T-helper 2 cell treated with Interferon-gamma antibody and Interleukin-4, amounts not matched to agents 5 μg/mL and 100 μg/mL, for 36 hours (primary cell): ENCODE results near the gene PTK6.
"Not testable (repeated sequence)": the region's sequence is repeated elsewhere in the genome, so short reads cannot be mapped to it uniquely, and the experiment has no call there.

ENCODE experiments used
- DNase-seq: peaks from one replicate; pipeline ENCODE4 v3.0.0; 2021; ENCODE audit warnings: low spot score
- H3K27ac Mint-ChIP-seq: one replicate; pipeline ENCODE4 v1.8.0; 2021; ENCODE audit warnings: mild to moderate bottlenecking, mixed read lengths
- H3K27me3 Mint-ChIP-seq: one replicate; pipeline ENCODE4 v1.8.0; 2021; ENCODE audit warnings: low read depth, mixed read lengths
- H3K36me3 Mint-ChIP-seq: one replicate; pipeline ENCODE4 v1.8.0; 2021; ENCODE audit warnings: low read depth, mixed read lengths
- H3K4me1 Mint-ChIP-seq: one replicate; pipeline ENCODE4 v1.8.0; 2021; ENCODE audit warnings: low read depth, mixed read lengths
- H3K4me3 Mint-ChIP-seq: one replicate; pipeline ENCODE4 v1.8.0; 2022; ENCODE audit warnings: mild to moderate bottlenecking, moderate library complexity, mixed read lengths
- H3K9me3 Mint-ChIP-seq: one replicate; pipeline ENCODE4 v1.8.0; 2021; ENCODE audit warnings: mixed read lengths

PTK6 gene

DNA sequence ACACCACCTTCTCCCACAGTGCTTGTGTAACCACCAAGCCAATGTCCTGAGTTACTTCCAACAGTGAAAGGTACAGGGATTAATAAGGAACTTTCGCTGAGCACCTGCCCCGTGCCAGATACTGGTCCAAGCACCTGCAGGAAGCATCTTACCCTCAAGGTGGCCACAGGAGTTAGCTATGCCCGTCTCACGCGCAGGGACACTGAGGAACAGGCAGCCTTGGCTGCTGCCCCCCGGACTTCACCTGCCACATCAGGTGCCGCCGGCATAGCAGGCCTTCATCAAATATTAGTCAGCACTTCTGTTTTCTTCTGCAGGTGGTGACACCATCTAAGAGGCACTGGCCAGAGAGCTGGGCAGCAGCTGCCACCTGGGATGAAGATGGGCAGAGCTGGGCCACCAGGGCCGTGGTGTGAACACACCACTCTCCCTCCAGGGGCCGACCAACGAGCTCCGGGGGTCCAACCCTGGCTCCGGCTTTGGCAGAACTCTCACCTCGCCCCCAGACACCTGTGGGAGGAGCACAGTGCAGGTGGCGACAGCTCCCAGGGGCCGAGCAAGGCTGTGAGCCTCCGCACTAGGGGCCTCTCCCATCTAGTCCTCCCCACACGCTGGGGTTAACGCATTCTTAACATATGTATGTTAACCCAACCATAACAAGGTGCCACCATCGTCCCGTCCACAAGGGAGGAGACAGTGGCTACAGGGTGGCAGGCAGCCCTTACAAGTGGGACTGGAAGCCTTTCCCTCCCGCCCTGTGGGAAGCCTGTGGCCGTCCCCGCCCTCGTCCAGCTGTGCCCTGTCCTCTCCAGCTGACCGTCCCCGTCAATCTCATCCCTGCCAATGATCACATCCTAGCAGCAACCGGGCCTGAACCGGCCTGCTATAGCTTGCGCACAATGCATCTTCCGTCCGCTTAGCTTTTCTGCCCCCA lies 19.5 kb downstream of the PTK6 start:
- Mint-ChIP-seq H3K27ac (no peak overlapping the region), H3K36me3 (peaks cover 9% of the 10 kb centered on the region), H3K4me1 (peaks cover 5% of the 10 kb centered on the region), H3K4me3 (peak overlapping the region; percentile 48), H3K9me3 (peaks cover 4% of the 10 kb centered on the region), H3K27me3 (peaks cover 18% of the 10 kb centered on the region)
- DNase-seq = no peak

DNA sequence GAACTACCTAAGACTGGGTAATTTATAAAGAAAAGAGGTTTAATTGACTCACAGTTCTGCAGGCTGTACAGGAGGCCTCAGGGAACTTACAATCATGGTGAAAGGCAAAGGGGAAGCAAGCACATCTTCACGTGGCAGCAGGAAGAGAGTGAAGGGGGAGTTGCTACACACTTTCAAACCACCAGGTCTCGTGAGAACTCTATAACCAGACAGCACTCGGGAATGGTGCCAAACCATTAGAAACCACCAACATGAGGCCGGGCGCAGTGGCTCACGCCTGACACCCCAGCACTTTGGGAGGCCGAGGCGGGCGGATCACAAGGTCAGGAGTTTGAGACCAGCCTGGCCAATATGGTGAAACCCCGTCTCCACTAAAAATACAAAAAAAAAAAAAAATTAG lies 22.7 kb downstream of the PTK6 start:
- not testable (repeated sequence) for H3K36me3 Mint-ChIP-seq, H3K27ac Mint-ChIP-seq

DNA sequence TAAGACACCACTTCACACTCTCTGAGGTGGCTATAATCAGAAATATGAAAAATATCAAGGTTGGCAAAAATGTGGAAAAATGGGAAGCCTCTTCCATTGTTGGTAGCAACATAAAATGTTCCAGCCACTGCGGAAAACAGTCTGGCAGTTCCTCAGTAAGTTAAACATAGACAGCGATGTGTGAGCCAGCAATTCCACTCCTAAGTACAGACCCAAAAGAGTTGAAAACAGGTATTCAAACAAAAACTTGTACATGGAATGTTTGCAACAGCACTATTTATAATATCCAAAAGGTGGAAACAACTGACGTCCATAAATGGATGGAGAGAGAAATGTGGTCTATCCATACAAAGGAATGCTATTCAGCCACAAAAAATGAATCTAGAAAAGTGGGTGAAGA lies 24.0 kb downstream of the PTK6 start:
- H3K4me1 Mint-ChIP-seq = peaks cover under 1% of the 10 kb centered on the region
- H3K36me3 Mint-ChIP-seq = no peaks in the 10 kb centered on the region
- peaks cover 4% of the 10 kb centered on the region for H3K9me3 Mint-ChIP-seq
- peaks cover 40% of the 10 kb centered on the region for H3K27me3 Mint-ChIP-seq
- DNase-seq = no peak
- no peak overlapping the region for H3K4me3 Mint-ChIP-seq
- H3K27ac Mint-ChIP-seq = no peak overlapping the region

More for the DNA sequence above, 22.7 kb downstream of the PTK6 start:
- H3K4me1 Mint-ChIP-seq, DNase-seq, H3K4me3 Mint-ChIP-seq, H3K9me3 Mint-ChIP-seq: not testable (repeated sequence)
- peaks cover 33% of the 10 kb centered on the region for H3K27me3 Mint-ChIP-seq

DNA sequence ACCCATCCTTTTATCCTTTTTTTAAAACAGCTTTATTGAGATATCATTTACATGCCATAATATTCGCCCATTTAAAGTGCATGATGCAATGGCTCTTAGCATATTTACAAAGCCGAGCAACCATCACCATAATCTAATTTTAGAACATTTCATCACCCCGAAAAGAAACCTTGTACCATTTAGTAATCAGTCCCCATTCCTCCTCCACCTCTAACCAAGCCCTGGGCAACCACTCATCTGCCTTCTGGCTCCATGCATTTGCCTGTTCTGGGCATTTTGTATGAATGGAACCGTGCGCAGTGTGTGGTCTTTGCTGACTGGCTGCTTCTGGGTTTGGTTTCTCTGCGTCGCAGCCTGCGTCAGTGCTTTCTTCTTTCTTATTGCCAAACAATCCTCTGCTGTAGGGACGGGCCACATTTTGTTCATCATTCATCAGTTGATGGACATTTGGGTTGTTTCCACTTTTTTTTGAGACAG lies 28.1 kb downstream of the PTK6 start:
- H3K4me3 Mint-ChIP-seq = no peak overlapping the region
- no peak for DNase-seq
- H3K27ac Mint-ChIP-seq = no peak overlapping the region
- peaks cover 4% of the 10 kb centered on the region for H3K4me1 Mint-ChIP-seq
- no peaks in the 10 kb centered on the region for H3K36me3 Mint-ChIP-seq
- H3K27me3 Mint-ChIP-seq = peaks cover 37% of the 10 kb centered on the region
- H3K9me3 Mint-ChIP-seq = peaks cover under 1% of the 10 kb centered on the region

DNA sequence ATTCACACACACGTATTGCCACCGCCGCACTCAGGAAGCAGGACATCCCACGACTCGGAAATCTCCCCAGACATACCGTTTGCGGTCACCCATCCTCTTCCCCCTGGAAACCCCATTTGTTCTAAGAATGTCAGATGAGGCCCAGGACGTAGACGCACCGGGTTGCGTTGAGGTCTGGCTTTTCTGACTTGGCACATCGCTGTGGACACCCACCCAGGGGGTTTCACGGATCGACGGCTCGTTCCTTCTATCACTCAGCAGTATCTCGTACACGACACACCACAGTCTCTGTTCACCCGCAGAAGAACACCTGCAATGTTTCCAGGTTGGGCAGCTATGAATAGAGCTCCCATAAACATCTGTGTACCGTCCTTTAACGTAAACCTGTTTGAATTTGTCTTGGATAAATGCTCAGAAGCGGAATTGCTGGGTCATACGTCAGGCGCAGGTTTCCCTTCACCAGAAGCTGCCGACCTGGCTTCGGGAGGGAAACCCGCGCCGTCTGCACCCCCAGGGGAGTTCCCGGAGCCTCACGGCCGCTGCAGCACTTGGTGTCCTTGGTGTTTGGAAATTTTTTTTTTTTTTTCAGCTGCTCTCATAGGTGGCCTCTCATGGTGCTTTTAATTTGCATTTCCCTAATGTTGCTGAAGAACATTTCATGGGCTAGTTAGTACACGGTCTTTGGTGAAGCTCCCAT lies 29.0 kb downstream of the PTK6 start:
- Mint-ChIP-seq H3K36me3 (no peaks in the 10 kb centered on the region), H3K9me3 (peaks cover 3% of the 10 kb centered on the region), H3K27me3 (peaks cover 36% of the 10 kb centered on the region), H3K27ac (no peak overlapping the region), H3K4me1 (peaks cover 4% of the 10 kb centered on the region), H3K4me3 (no peak overlapping the region)
- peak; percentile 16 for DNase-seq

DNA sequence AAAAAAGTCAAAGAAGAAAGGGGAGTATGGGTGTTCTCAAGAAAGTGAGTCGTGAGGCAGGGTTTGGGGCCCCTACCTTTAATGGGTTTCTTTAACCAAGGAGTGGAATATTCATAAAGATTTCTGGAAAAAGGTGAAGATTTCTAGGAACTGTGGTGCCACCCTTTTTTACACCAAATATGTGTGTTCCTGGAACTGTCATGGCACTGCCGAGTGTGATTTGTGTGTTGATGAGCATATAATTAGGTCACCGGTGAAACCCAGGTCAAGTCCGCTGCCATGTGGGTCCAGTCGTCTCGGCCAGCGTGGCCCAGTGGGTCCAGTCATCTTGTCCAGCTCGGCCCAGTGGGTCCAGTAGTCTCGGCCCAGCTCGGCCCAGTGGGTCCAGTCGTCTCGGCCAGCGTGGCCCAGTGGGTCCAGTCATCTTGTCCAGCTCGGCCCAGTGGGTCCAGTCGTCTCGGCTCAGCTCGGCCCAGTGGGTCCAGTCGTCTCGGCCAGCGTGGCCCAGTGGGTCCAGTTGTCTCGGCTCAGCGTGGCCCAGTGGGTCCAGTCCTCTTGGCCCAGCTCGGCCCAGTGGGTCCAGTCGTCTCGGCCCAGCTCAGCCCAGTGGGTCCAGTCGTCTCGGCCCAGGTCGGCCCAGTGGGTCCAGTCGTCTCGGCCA lies 30.0 kb downstream of the PTK6 start:
- Mint-ChIP-seq H3K27me3 (peaks cover 27% of the 10 kb centered on the region), H3K36me3 (no peaks in the 10 kb centered on the region), H3K4me3 (no peak overlapping the region), H3K27ac (no peak overlapping the region), H3K9me3 (peaks cover 3% of the 10 kb centered on the region), H3K4me1 (peaks cover 4% of the 10 kb centered on the region)
- DNase-seq = no peak

DNA sequence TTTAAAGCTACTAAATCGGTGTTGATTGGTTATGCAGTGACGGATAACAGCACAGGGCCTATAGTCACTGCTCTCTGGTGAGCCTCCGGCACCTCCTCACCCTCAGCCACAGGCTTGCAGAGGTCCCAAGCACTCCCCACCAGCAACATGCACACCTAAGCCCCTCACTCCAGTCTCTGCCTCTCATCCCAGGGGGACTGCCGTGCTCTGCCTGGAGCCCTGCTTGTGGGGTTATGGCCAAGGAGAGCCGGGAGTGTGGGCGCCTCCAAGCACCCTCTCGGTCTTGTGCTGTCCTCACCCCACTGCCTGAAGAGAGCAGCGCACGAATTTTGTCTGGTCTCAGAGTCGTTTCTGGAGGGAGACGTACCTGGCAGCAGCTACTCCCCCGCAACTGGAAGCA lies 31.5 kb downstream of the PTK6 start:
- H3K9me3 Mint-ChIP-seq = peaks cover 3% of the 10 kb centered on the region
- H3K4me3 Mint-ChIP-seq = no peak overlapping the region
- no peaks in the 10 kb centered on the region for H3K36me3 Mint-ChIP-seq
- H3K27me3 Mint-ChIP-seq = peaks cover 30% of the 10 kb centered on the region
- peaks cover 4% of the 10 kb centered on the region for H3K4me1 Mint-ChIP-seq
- no peak overlapping the region for H3K27ac Mint-ChIP-seq
- DNase-seq = no peak

DNA sequence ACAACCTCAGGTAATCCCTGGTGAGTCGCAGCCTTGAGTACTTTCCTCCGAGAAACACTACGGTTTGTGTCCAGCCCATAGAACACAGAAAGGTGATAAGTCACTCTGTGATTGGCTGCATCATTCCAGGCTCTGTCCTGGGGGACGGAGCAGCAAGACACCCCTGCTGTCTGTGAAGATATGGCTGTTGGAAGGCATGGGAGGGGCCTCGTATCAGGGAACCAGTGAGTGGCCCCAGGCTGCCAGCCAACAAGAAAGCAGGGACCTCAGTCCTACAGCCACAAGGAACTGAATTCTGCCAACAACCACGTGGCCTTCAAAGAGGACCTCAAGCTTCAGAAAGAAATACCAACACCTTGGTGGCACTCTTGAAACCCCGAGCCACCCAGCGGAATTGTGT lies 31.9 kb downstream of the PTK6 start:
- H3K4me1 Mint-ChIP-seq = peaks cover 4% of the 10 kb centered on the region
- no peak for DNase-seq
- peaks cover 3% of the 10 kb centered on the region for H3K9me3 Mint-ChIP-seq
- no peaks in the 10 kb centered on the region for H3K36me3 Mint-ChIP-seq
- H3K27me3 Mint-ChIP-seq = peaks cover 29% of the 10 kb centered on the region
- H3K27ac Mint-ChIP-seq = no peak overlapping the region
- no peak overlapping the region for H3K4me3 Mint-ChIP-seq

DNA sequence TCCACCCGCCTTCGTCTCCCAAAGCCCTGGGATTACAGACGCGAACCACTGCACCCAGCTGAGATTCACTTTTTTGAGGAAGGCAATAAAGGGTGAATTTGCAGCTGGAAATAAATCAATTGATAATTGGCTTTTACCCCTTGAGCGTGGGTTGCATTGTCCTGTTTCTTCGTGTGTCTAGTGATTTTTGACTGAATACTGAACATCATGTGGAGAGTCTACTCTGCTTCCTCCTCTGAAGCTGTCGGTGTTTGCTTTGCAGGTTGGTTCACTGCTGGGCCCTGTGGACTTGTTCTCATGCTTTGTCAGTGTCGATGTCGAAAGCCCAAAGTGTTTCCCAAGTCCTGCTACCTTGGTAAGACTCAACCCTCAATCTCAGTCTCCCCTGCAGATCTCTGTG lies 32.5 kb downstream of the PTK6 start:
- no peak for DNase-seq
- peaks cover 3% of the 10 kb centered on the region for H3K9me3 Mint-ChIP-seq
- no peak overlapping the region for H3K4me3 Mint-ChIP-seq
- H3K27ac Mint-ChIP-seq = no peak overlapping the region
- peaks cover 25% of the 10 kb centered on the region for H3K27me3 Mint-ChIP-seq
- H3K36me3 Mint-ChIP-seq = no peaks in the 10 kb centered on the region
- peaks cover 4% of the 10 kb centered on the region for H3K4me1 Mint-ChIP-seq

DNA sequence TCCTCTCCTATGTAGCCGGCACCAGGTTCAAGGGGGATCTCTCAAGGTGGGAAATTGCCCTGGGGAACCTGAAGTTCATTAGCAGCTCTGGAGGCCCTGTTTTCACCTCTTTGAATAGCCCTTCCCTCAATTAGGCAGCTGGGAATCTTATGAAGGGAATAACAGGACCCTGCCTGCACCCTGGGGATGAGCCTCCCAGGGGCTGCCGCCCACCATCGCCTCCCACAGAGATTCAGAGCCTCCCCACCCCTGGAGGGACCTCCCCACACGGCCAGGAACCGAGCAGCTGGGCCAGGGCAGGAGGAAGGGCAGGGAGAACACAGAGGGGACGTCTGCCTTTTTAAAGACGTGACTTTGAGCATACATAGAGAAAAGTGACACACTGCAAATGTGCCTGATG lies 33.7 kb downstream of the PTK6 start:
- DNase-seq = no peak
- Mint-ChIP-seq H3K36me3 (no peaks in the 10 kb centered on the region), H3K27me3 (peaks cover 19% of the 10 kb centered on the region), H3K27ac (no peak overlapping the region), H3K9me3 (peaks cover 3% of the 10 kb centered on the region), H3K4me1 (peaks cover 4% of the 10 kb centered on the region), H3K4me3 (no peak overlapping the region)

DNA sequence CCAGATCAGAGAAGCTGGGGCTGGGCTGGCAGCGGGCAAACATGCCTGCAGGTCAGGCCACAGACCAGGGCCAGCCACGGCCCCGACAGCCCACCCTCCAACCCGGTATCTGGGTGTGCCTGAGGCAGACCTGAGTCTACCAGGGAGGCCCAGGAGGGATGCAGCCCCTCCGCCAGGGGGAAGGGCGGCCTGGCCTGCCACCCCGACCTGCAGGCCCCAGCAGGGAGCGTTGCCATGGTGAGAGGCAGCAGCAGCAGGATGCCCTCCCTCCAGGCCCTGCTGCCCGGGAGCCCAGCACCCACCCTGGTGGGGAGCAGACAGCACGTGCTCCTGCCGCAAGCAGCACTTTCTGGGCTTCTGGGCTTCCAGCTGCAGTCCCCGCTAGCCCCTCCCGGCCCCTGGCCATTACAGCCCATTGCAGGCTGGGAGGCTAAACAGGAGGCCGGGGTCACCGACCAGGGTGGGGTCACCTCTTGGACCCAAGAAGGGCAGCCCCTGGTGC lies 34.5 kb downstream of the PTK6 start:
- no peak overlapping the region for H3K27ac Mint-ChIP-seq
- no peaks in the 10 kb centered on the region for H3K36me3 Mint-ChIP-seq
- H3K27me3 Mint-ChIP-seq = peaks cover 17% of the 10 kb centered on the region
- no peak overlapping the region for H3K4me3 Mint-ChIP-seq
- H3K4me1 Mint-ChIP-seq = peaks cover 1% of the 10 kb centered on the region
- H3K9me3 Mint-ChIP-seq = peaks cover 3% of the 10 kb centered on the region
- DNase-seq = no peak

DNA sequence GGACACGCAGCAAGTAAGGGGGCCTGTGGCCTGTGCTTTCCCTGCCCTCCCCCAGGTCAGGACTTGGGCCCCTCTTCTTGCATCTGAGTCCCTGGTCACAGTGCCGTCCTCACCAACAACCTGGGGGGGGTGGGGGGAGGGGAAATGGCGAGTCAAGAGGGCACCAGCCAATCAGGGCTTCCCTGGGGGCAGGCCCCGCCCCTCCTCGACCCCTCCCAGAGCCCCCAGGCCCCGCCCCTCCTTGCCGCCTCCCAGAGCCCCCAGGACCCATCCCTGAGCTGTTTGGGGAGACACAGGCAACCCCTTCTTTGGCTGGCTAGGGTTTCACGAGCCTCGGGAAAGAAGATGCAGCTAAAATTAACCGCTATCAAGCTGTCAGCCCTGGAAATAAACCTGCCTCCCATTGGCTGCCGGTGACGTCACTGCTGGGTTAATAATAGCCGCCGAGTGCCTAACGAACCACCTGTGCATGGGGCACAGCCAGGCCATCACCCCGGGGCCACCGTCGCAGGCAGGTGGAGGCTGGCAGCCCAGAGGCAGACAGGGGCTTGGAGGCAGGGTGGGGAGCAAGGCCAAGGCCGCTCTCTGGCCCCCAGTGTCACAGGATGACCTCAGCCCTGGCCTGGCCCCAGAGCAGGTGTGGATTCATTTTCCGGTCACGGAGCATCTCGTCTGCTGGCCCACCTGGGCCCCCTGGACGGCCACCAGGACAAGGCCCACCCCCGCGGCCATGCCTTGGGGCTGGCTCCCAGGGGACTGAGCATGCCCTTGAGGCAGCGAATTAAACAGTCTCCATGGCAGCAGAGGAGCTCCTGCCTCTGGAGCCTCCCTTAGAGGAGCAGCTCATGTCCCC lies 35.1 kb downstream of the PTK6 start:
- H3K27ac Mint-ChIP-seq = no peak overlapping the region
- no peak overlapping the region for H3K4me3 Mint-ChIP-seq
- DNase-seq = no peak
- H3K9me3 Mint-ChIP-seq = peaks cover 3% of the 10 kb centered on the region
- H3K4me1 Mint-ChIP-seq = peaks cover 1% of the 10 kb centered on the region
- no peaks in the 10 kb centered on the region for H3K36me3 Mint-ChIP-seq
- H3K27me3 Mint-ChIP-seq = peaks cover 21% of the 10 kb centered on the region
